ENCODE measurements around the gene KDM4F. TPM values are rescaled to one million over a fixed set of nuclear protein-coding genes. Genes with fewer than 3 reads are reported as not detected.
"Not testable (repeated sequence)": the region's sequence is repeated elsewhere in the genome, so short reads cannot be mapped to it uniquely, and the experiment has no call there.

The KDM4F gene
- total RNA-seq, 1 donor from 2014 or later = not detected

DNA sequence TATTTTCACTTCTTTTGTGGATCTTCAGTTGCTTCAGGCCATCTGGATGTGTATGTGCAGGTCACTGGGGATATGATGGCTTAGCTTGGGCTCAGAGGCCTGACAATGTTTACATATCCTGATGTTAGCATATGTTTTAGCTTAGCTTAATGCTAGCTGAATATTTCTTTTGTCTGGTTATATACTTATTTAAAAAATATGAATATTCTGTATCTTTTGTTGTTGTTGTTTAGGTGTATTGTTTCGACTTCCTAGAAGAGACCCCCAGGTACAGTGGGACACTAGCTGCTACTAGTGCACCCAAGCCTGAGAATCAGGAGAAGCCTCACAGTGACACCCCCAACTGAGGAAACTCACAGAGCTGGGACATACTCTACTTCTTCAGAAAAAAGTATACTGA lies 24.3 kb upstream of the KDM4F start, which contains the start of gene KDM4E:
Gene KDM4E, plus strand, starts transcription at position 301 of the 400 bp plus-strand sequence. CDS start 300 bp downstream, outside the sequence.
- Histone ChIP-seq H3K4me3 (no peak within 1 kb of the TSS), H3K4me1 (no peaks in the 10 kb centered on the region), H3K36me3 (no peaks in the 10 kb centered on the region), H3K27me3 (ENCODE audit: low read depth) (no peaks in the 10 kb centered on the region), H3K27ac (replicated peaks) (no peak within 1 kb of the TSS), H3K9me3 (replicated peaks) (no peaks in the 10 kb centered on the region)
- no peak for DNase-seq
- intact Hi-C loops (cut with micrococcal nuclease) = no loop called here
- TF ChIP-seq, protein P1, sequence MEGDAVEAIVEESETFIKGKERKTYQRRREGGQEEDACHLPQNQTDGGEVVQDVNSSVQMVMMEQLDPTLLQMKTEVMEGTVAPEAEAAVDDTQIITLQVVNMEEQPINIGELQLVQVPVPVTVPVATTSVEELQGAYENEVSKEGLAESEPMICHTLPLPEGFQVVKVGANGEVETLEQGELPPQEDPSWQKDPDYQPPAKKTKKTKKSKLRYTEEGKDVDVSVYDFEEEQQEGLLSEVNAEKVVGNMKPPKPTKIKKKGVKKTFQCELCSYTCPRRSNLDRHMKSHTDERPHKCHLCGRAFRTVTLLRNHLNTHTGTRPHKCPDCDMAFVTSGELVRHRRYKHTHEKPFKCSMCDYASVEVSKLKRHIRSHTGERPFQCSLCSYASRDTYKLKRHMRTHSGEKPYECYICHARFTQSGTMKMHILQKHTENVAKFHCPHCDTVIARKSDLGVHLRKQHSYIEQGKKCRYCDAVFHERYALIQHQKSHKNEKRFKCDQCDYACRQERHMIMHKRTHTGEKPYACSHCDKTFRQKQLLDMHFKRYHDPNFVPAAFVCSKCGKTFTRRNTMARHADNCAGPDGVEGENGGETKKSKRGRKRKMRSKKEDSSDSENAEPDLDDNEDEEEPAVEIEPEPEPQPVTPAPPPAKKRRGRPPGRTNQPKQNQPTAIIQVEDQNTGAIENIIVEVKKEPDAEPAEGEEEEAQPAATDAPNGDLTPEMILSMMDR (IDR thresholded peaks at IDR 0.05; ENCODE audit: borderline replicate concordance) = no peak

DNA sequence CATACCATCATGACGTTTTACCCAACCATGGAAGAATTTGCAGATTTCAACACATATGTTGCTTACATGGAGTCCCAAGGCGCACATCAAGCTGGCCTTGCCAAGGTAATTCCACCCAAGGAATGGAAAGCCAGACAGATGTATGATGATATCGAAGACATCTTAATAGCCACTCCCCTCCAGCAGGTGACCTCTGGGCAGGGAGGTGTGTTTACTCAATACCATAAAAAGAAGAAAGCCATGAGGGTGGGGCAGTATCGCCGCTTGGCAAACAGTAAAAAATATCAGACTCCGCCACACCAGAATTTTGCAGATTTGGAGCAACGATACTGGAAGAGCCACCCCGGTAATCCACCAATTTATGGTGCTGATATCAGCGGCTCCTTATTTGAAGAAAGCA lies 23.6 kb upstream of the KDM4F start:
- H3K27ac ChIP-seq (replicated peaks); H3K9me3 ChIP-seq (replicated peaks); H3K4me3 ChIP-seq; intact Hi-C loops (cut with micrococcal nuclease); H3K4me1 ChIP-seq; DNase-seq; H3K27me3 ChIP-seq (ENCODE audit: low read depth); H3K36me3 ChIP-seq: not testable (repeated sequence)

DNA sequence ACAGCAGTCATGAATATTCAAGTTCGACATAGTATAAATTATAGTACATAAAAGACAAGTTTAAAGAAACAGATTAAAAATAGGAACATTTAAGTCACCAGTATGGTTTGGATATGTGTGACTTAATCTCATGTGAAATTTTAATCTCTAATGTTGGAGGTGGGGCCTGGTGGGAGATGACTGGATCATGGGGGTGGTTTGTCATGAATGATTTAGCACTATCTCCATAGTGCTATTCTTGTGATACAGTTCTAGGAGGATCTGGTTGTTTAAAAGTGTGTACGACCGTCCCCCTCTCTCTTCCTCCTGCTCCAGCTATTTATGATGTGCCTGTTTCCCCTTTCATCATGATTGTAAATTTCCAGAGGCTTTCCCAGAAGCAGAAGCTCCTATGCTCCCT lies 20.9 kb upstream of the KDM4F start:
- Histone ChIP-seq H3K27ac (replicated peaks) (no peak overlapping the region), H3K4me3 (no peak overlapping the region), H3K27me3 (ENCODE audit: low read depth) (peaks cover 3% of the 10 kb centered on the region), H3K4me1 (no peaks in the 10 kb centered on the region), H3K9me3 (replicated peaks) (no peaks in the 10 kb centered on the region), H3K36me3 (no peaks in the 10 kb centered on the region)
- intact Hi-C loops (cut with micrococcal nuclease) = no loop called here
- no peak for DNase-seq
- TF ChIP-seq, protein P1 (IDR thresholded peaks at IDR 0.05; ENCODE audit: borderline replicate concordance) = no peak

DNA sequence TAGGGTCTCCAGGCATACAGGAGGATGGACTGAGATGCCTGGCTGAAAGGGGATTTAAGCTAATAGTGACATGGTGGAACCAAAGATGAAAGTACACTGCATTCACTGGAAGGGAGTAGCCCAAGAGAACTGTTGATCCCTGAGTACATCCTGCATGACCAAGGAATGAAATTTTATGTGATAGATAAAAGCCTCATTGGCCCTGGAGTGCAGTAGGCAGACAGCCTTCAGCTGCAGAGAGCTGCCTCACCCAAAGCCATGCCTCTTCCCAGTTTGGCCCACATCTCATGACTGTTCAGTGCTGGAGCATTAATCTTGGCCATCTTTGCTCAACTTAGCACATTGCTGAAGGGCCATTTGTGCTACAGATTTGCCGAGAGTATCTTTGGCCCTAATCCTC lies 16.2 kb upstream of the KDM4F start:
- Histone ChIP-seq H3K27me3 (ENCODE audit: low read depth) (peaks cover 26% of the 10 kb centered on the region), H3K9me3 (replicated peaks) (no peaks in the 10 kb centered on the region), H3K36me3 (no peaks in the 10 kb centered on the region), H3K27ac (replicated peaks) (no peak overlapping the region), H3K4me3 (no peak overlapping the region), H3K4me1 (peaks cover 4% of the 10 kb centered on the region)
- TF ChIP-seq, protein P1 (IDR thresholded peaks at IDR 0.05; ENCODE audit: borderline replicate concordance) = no peak
- no peak for DNase-seq
- intact Hi-C loops (cut with micrococcal nuclease) = no loop called here

DNA sequence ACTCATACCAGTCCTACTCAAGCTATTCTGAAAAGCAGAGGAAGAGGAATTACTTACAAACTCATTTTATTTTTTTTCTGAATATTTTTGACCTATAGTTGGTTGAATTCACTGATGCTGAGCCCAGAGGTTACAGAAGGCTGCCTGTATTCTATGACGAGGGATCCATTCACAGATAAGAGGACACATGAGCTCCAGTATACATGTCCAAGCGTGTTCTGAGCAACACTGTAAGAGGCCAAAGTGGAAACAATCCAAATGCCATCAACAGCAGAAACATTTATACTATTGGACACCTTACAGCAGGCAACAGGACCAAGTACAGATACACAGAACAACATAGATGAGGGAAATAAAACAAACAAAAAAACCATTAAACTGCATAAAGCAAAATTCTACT lies 13.9 kb upstream of the KDM4F start:
- TF ChIP-seq, protein P1 (IDR thresholded peaks at IDR 0.05; ENCODE audit: borderline replicate concordance) = no peak
- H3K36me3 ChIP-seq = no peaks in the 10 kb centered on the region
- no peak for DNase-seq
- H3K4me1 ChIP-seq = peaks cover 4% of the 10 kb centered on the region
- H3K27ac ChIP-seq (replicated peaks) = no peak overlapping the region
- H3K9me3 ChIP-seq (replicated peaks) = no peaks in the 10 kb centered on the region
- H3K27me3 ChIP-seq (ENCODE audit: low read depth) = peaks cover 37% of the 10 kb centered on the region
- intact Hi-C loops (cut with micrococcal nuclease) = no loop called here
- H3K4me3 ChIP-seq = no peak overlapping the region

DNA sequence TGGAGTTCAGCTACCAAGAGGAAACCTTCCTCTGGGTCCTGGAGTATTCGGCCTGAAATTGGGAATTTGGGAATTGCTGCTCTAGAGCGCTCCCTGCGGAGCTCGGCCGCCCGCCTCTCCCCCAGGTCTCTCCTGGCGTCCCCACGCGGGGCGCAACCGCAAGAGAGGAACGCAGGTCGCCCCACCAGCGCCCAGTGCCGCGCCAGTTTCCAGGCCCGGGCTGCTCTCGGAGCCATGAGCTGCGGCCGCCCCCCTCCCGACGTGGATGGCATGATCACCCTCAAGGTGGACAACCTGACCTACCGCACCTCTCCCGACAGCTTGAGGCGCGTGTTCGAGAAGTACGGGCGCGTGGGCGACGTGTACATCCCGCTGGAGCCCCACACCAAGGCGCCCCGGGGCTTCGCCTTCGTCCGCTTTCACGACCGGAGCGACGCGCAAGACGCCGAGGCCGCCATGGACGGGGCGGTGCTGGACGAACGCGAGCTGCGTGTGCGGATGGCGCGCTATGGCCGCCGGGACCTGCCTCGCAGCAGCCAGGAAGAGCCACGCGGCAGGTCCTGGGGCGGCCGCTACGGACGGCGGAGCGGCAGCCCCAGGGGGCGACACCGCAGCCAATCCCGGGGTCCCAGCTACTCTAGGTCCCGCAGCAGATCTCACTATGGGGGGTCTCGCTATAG lies 11.7 kb upstream of the KDM4F start:
- Histone ChIP-seq H3K27me3 (ENCODE audit: low read depth) (peaks cover 58% of the 10 kb centered on the region), H3K4me3 (peak overlapping the region; percentile 65)
- H3K36me3 ChIP-seq; intact Hi-C loops (cut with micrococcal nuclease); H3K4me1 ChIP-seq; H3K27ac ChIP-seq (replicated peaks); H3K9me3 ChIP-seq (replicated peaks); DNase-seq: not testable (repeated sequence)

All from left ventricle myocardium inferior (tissue), 1 donor.